HG02798 (cell line): ENCODE measurements around the gene SLCO2B1.
A peak's percentile ranks its signal among the peaks of the same experiment; 100 is the strongest.

Source experiments
- ATAC-seq: cut with Tn5 transposase; IDR thresholded peaks from one replicate; pipeline ENCODE4 v1.9.1; 2021; ENCODE audit warnings: mild to moderate bottlenecking; ENCODE audit not compliant: unreplicated experiment, poor library complexity

Gene SLCO2B1

GRCh38 chr11:75145196-75145971, 5.5 kb upstream of the SLCO2B1 start:
- no peak for ATAC-seq

DNA sequence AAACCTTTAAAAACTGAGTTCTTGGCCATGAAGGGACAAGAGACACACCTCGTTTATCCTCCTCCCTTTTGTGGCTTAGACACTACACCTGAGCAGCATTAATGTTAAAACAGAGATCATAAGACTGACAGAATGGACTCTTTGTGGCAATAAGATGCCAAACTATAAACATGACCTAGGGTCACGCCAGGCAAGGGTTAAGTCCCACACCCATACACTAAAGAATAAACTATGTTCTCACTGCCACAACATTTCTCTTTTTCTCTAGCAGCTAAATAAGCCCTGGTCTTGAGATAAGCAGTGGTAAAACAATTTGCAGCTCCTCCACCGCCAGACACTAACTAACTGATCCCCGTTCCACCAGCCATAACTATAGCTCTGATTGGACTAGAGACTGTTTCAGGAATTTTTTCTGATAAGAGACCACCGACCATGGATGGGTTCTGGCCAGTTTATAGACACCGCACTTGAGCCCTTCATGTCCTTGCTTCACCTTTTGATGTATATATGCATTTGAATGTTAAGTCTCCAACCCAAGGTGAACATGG, 4.9 kb upstream of the SLCO2B1 start:
- ATAC-seq, result no peak

DNA sequence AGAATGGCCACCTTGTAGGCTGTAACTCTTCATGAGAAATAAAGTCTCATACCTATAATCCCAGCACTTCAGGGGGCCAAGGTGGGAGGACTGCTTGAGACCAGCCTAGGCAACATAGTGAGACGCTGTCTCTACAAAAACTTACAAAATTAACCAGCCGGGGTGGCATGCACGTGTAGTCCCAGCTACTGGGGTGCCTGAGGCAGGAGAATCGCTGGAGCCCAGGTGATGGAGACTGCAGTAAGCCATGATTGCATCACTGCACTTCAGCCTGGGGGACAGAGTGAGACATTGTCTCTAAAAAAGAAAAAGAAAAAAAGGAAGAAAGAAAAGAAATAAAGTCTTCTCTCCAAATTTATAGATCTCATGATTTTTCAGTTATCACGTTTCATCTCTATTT, 4.2 kb upstream of the SLCO2B1 start:
- no peak for ATAC-seq

DNA sequence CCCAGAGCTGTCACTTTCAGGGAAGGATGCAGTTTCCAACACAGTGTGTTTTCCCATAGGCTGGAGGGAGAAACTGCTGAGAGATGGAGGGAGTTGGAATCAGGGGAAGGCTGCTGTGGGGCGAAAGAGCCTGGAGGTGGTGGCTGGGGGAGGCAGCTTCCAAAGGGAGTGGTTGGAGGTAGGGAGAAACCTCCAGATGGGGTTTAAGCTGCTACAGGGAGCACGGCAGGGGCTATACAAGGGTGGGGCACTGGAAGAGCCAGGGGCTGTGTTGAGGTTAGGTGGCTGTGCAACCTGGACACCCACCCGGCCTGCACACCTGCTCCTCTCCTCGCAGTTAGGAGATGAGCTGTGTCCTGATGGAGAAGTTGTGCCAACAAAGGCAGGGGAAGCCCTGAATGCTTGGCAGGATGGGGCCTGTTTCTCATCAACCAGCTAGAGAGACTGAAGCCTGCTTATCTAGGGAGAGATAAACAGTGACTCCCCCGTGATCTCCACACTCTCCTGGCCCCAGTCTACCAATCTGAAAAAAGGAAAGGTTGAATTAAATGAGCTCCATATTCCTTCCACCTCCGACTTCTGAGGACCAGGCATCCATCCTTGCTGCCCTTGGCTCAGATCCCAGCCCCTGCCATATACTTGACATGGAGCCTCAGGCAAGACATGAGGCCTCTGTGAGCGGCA, 3.6 kb upstream of the SLCO2B1 start:
- ATAC-seq, result no peak

DNA sequence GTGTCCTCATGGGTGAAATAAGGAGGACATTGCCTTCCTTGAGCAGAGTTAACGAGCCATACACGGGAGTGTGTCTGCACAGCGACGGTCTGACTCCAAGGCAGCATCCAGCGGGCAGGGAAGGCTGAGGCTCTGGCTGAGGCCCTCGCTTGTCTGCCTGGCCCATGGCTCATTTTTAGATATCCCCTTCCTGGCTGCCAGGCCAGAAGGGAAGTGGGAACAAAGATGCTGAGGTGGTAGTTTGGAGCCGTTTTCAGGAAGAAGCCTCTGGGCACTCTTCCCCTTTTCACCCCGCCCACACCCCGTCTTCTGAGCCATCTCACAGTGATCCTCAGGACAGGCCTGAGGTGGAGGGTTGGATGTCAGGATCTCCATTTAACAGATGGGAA, 3.0 kb upstream of the SLCO2B1 start:
- ATAC-seq, result no peak

- peak; percentile 47 for ATAC-seq
Observed at GRCh38 chr11:75148436-75148983, 2.4 kb upstream of the SLCO2B1 start.

DNA sequence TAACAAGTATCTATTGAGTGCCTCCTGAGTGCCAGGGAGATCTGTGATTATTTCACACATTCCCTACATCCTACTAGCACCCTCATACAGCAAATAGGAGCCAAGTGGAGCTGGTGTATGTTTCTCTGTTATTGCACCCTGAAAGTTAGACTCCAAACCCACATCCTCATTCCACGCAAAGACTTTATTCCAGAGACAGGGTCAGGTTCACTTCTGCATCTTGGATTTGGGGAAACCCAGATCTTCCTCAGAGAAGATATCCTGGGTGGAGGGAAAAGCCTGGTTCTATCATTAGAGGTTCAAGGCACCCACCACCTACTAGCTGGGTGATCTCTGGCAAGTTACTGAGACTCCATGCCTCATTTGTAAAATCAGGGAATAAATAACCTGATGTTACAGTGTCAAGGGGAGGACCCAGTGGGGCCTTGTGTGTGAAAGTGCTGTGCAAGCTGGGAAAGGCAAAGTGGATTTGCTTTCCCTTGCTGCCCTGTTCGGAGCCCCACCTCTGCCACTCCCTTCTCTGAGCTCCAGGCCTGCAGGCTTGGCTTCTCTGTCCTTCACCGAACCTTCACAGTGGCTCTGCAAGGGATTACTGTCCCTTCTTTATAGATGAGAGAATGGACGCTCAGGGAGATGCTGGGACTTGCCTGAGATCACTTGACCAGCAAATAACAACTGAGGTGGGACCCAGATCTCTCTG, 991 bp upstream of the SLCO2B1 start:
- no peak for ATAC-seq

GRCh38 chr11:75151346-75152047, 590 bp downstream of the SLCO2B1 start:
- ATAC-seq, result no peak

DNA sequence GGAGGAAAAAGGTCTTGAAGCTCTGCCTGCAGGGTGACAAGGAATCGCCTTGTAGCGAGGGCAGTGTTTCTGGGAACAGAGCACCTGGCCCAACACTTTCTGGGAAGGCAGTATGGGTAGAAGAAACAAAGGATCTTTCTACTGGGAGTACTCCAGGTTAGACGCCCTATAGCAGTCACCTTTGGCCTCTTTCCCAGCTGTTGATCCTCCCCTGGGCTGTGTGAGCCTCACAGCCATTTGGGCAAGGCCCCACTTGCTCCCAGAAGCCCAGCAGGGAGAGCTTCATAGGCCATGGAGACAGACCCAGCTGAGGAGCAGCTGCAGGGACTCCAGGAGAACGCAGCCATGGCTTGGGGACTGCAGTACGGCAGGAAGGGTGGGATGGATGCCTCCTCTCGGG, 1.2 kb downstream of the SLCO2B1 start:
- ATAC-seq, result no peak

- ATAC-seq, result no peak
Observed at GRCh38 chr11:75152651-75153427, 1.9 kb downstream of the SLCO2B1 start.

GRCh38 chr11:75154646-75155569, 4.0 kb downstream of the SLCO2B1 start:
- no peak for ATAC-seq

GRCh38 chr11:75155570-75156422, 4.9 kb downstream of the SLCO2B1 start:
- ATAC-seq, result no peak

DNA sequence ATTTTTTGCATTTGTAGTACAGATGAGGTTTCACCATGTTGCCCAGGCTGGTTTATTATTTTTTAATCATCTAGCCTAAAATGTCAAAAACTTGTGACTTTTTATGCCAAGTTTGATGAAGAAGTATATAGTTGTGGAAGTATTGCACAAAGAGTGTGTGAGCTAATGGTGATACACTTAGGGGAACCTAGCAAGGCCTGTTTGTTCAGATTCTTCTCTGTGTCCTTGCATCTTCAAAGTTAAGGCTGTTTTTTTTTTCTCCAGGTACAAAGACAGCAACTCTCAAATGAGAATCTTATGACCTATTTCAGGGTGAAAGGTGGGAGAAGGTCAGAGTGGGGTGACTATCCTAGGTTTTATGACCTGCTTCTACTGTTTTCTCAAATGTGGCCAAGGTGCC, 7.3 kb downstream of the SLCO2B1 start:
- no peak for ATAC-seq

- no peak for ATAC-seq
Observed at GRCh38 chr11:75158696-75159150, 7.8 kb downstream of the SLCO2B1 start.

DNA sequence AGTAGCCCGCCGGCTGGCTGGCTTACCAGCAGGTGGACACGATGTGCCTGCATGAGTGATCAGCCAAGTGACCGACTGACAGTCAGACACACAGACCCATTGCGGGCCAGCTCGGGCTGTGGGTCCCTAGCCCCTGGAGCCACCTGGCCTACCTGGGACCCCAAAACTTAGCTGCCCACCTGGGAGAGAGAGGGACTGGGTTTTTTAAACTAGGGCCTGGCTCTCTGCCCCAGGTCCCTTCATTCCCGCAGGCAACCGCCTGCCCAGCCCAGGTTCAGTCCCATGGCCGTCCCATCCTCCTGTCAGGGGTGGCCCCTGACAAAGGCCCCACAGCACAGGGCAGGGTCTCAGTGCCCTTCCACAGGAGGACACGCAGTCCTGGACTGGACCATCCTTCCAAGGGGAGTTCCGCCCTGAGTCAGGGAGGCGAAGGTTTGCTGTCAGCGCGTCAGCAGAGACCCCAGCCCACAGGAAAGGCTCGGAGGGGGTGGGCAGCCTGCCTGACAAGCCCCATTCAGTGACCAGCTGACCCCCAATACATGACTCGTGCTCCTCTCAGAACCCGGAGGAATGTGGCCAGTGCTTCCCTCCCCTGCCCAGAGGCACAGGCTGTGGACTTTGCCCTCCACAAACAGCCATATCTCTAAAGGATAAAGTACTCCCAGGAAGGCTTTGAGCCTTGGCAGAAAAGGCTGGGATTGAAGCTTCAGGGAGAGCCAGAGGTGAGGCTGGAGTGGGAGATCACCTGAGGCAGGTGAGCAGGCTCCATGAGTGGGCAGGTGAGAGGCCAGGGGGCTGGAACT, 8.4 kb downstream of the SLCO2B1 start:
- ATAC-seq, result no peak

DNA sequence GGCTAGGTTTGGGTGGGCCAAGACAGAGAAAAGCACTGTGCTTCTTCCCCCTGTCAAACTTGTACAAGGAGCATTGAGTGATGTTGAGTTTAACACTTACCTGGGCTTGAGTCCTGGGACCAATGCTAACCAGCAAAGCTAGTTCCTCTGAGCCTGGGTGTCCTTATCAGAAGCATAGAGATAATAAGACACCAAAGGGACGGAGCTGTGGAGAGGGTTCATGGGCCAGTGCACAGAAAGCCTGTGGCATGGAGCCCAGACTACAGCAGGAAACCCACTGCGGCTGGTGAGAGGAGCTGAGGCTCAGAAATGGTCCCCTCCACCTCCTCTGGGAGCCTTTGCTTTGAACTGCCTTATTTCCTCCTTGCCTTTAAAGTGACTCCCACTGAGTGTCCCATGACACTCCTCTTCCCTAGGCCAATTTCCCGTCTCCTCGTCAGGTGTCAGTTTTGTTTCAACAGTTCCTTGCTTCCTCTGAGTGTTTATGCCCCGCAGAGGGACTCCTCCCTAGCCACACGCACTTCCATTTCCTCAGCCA, 9.4 kb downstream of the SLCO2B1 start:
- ATAC-seq, result no peak
